ENCODE results near the gene KIAA0753. TPM values are rescaled to one million over a fixed set of nuclear protein-coding genes. Genes with fewer than 3 reads are reported as not detected.

The KIAA0753 gene
- total RNA-seq, 1 donor from 2014 or later = 20.0 TPM

DNA sequence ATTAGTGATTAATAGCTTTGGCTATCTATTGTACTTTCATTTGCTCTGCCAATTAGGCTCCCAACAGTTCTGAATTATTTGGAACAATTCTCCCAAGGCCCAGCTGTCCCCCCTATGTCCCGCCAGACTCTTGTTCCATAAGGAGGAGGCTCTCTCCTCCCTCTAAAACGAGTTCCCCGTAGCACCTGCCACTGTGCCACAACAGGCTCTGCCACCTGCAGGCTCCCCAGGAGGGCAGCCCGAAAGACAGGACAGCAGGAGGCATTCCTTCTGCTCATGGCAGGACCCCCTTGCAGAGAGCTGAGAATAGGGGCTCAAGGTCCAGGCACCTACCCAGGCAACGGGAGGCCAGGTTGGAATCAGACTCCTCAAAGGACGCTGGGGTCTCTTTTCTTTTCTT lies 93.2 kb downstream of the KIAA0753 start:
- DNase-seq = no peak

DNA sequence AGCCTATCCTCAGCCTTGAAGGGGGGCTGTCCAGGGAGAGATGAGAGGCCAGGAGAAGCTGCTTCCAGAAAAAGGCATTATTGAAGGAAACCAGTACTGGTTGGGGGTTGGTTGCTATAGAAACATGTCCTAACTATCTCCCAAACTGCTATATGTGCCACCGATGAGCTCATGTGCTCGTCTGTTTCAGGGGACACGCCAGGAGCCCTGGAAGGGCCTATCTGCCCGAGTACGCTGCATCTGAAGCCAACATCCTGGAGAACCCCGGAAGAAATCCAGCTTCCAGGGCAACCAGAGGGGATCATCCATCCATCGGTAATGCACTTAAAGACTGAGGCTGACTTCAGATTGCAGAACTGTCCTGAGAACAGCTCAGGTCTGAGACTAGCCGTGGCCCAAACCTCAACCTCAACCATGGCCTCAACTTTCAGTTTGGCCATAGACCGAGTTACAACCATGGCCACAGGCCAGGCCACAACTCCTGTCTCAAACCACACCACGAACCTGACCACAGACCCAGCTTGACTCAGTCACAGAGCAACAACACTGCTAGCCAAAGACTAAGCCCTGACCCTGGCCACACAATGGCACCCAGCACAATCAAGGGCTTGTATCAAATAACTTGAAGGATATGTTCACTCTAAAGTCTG lies 94.3 kb downstream of the KIAA0753 start:
- no peak for DNase-seq

DNA sequence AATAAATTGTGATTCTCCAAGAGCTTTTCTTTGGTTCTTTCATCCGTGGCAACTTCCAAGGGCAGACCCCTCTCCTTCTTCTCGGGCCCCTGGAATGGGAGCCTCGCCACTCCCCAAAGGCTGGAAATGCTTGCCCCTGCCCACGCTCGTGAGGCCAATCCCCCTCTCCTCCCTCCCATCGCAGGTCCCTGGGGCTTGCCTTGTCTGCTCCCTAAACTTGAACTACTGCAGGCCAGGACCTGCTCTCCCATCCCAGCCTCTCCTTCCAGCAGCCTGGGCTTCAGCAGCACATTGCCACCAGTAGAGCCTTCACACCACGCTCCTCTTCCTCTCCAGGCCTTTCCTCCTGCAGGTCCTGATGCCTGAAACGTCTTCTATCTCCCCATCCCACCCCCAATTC lies 95.2 kb downstream of the KIAA0753 start:
- no peak for DNase-seq

DNA sequence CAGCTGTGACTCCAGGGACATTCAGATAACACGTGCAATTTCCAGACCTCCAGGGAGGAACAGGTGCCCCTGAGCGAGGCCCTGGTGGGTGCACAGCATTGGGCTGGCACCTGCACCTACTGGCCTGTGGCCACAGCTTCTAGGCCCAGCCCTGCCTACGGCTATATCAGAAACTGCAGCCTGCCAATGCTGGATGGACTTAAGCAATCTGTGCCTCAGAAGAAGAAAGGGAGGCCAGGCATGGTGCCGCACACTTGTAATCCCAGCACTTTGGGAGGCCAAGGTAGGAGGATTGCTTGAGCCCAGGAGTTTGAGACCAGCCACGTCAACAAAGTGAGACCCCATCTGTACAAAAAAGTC lies 96.5 kb downstream of the KIAA0753 start:
- no peak for DNase-seq

DNA sequence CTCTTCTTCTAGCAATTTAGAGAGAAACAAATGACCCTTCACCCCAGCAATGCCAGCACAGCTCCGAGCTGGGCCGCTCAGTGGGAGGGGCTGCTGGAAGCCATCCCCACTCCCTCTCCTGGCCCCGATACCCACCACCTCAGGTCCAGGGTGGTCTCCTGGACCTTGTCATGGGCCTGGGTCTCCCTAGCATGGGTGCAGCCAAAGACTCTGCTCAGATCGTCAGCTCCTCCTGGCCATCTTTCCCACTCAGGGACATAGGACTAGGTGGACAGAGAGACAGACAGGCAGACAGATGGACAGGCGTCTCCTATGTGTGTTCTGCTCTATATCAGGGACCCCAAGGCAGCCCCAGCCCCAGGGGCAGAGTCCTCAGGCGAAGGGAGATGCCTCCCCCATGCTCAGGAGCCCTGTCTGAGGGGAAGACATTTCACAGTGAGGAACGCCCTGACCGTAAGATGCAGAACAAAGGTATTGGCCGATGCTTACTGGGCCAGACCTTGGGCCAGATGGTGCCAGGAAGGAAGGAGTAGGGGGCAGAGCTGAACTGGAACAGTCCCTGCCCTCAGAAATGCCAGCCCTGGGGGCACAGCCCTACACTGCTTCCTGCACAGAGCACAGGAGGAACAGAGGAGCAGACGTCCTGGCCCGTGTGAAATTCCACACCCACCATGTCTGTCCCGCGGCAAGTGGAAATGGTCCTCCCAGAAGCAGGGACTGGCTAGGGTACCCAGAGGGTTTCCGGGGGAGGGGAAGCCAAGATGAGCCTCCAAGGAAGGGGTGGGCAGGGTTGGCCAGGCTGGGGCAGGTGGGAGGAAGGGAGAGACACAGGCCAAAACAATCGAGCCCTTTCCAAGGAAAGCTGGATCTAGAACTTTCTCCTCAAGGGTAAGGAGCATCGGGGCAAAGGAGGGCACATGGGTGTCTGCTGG lies 97.2 kb downstream of the KIAA0753 start:
- DNase-seq = no peak

DNA sequence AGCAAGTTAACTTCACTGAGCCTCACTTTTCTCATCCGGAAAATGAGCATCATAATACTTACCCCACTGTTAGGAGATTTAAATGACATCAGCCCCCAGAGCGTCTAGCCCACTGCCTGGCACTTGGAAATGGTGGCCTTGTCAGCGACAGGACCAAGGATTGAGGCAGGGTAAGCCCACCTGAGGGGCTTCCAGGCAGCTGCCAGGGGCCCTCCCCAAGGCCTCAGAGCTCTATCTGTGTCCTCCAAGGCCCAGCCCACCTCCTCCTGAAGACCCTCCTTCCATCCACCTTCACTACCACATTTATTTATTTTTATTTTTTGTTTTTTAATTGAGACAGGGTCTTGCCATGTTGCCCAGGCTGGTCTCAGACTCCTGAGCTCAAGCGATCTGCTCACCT lies 97.9 kb downstream of the KIAA0753 start:
- DNase-seq = no peak

DNA sequence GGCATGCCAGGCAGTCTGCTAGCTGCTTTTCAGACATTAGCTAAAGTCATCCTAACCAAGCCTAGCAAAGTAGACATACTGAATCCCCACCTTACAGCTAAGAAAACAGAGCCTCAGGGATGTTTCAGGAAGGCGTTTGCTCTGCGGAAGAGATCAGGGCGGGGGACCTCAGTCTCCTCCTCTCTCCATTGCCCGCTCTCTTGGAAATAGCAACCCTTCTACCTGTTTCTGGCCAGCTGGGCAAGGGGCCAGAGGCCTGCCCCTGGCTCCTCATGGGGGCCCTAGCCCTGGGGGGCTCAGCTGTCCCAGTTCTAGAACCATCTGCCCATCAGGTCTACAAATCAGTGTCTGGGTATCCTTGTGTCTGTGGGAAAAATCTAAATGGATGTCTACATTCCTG lies 98.6 kb downstream of the KIAA0753 start:
- DNase-seq = no peak

DNA sequence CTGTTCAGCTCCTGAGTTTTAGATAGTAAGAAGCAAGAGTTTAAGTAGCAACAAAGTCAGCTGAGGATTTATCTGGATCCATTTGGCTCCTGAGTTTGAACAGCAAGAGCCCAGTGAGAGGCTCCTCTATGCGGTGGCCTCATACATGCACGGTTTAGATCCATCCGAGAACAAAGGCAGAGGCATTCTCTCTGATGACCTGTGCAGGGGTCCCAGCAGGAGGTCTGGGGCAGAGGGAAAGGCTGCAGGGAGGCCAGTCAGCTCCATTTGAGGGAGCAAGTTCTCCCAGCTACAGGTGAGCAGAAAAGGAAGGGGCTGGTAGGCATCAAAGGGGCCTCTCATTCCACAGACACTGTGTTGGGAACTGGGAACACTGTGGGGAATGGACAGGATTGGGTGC lies 100.6 kb downstream of the KIAA0753 start:
- DNase-seq = no peak

DNA sequence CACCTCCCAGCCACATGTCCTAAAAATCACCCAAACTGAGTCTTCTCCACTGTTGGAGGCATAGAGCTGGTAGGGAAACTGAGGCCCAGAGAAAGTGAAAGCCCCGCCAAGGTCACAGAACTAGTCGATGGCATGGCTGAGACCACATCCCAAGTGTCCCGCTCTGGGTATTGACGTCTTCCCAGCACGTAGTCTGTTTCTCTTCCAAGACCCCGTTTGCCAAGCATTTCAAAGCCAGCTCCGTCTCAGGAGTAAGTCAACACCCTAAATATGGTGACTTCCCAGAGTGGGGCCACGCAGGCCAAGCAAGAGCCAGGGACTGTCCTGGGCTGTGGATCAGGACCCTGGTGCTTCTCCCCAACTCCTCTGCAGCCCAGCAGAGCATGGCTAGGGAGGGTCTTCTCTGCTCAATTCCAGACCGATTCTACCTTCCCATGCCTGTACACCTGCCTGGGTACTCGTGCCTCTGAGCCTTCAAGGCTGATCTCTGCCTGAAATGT lies 103.9 kb downstream of the KIAA0753 start:
- DNase-seq = no peak

DNA sequence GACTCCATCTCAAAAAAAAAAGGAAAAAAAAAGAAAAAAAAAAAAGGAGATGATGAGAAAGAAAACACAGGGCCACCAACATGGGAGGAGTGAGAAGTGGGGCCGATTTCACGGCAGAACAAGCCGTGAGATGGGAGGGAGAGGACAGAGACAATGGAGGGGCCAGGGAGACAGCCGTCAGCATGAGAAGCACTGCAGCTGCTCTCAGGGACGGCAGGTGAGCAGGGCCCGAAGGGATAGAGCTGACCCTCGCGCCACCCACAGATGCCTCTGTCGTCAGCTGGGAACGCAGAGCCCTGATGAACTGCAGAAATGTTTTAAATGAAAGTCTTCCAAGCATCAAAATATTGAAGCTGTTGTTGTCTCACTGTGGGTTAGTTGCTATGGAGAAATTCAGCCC lies 104.5 kb downstream of the KIAA0753 start:
- DNase-seq = no peak

DNA sequence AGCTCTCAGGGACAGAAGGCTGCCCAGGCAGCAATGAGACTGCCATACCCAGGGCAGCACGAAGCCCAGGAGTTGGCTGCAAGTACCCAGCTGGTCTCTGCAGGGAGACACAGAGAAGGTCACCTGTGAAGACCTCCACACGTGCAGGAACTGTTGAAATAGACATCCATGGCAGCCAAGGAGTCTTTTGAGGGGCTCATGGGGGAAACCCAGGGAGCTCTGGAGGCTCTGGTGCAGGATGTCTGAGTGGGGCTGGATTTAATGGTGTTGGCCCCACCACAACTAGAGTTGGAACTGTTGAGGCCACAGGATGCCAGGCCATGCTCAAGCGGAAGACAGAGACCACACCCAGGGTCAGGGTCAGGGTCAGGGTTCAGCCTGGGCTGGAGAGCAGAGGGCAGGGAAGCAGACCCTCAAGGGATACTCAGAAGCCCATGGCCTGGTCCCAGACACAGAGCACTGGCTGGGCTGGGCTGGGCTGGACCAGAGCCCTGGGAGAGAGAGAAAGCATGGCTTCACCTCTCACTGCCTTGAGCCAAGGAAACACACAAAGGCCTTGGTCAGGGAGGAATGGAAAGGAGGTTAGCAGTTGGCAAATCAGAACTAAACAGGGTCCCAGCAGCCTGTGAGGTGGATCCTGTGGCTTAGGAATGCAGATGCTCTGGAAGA lies 105.5 kb downstream of the KIAA0753 start:
- DNase-seq = no peak

DNA sequence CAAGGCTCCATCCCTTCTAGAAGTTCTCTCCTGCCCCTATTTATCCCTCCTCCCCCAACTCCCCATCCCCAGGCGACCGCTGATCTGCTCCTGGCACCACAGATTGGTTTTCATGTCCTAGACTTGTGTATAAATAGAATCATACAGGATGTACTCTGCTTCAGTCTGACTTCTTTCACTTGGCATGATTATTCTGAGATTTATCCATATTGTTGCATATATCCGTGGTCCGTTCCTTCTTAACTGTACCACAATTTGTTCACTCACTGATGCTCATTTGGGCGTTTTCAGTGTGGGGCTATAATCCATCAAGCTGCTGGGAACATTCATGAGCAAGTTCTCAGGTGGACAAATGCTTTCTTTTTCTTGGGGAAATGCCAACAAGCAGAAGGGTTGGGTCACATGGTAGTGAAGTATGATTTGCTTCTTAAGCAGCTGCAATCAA lies 108.0 kb downstream of the KIAA0753 start:
- no peak for DNase-seq

DNA sequence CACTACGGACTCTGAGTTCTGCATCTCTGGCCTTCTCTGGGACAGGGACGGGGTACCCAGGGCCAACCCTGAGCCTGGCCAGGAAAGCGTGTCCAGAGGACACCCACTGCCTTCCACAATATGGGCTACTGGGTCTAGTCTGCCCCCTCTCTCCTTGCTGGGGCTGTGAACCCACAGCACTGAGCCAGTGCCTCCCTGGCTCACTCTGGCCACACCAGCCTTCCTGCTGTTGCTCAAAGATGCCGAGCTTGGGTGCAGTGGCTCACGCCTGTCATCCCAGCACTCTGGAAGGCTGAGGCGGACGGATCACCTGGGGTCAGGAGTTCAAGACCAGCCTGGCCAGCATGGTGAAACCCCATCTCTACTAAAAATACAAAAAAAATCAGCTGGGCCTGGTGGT lies 108.9 kb downstream of the KIAA0753 start:
- DNase-seq = no peak

DNA sequence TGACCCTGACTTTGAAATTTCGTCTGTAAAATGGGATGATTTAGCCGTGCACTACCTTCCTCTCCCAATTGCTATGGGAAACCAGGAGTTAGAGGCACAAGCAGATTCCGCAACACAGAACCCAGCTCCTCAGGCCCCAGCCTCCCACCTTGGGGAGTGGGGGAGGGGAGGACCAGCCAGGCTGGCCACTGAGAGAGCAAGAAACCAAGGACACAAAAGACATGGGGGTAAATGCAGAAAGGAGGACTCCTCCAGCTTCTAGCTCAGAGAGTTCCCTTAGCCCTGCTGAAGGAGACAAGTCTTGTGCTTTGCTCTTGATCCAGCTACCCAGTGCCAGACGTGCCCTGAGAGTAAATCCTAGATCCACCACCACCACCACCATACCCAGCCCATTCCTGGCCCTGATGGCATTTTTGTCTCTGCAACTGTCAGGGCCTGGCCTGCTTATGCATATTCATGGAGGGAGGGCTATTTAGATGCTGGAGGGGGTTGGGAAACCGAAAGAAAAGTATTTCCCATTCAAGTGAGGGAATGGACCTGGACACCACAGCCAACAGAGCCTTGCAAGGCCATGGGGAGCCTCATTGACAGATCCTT lies 110.1 kb downstream of the KIAA0753 start:
- no peak for DNase-seq

DNA sequence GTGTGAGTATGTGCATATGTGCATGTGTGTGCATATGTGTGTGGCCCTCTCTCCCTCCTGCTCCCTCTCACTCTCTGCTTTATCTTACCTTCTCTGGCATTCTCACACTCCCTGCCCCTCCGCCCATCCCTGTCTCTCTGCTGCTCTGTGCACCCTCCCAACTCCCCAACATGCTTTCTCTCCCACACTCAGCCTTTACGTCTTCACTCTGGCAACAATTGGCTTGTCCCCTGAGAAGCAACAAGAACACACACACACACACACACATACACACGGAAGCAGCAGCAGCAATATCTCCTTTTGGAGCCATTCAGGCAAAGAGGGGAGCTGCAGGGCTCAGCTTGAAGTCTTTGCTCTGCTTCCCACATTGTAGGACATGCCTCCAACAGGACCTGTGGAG lies 112.0 kb downstream of the KIAA0753 start:
- no peak for DNase-seq

Small RNA genes within 50 kb of the gene (small RNA-seq; reads per million reads assigned to genes)
- gene MIR4520-1 (ENCODE audit: low replicate concordance) (not detected), gene RNA5SP435 (ENCODE audit: low replicate concordance) (not detected)

Other genes with a start within 250 kb of the KIAA0753 start
- 0.10 TPM for gene AIPL1, start 205.6 kb downstream of the KIAA0753 start, total RNA-seq
- 9.0 TPM for gene PIMREG, start 196.3 kb downstream of the KIAA0753 start, total RNA-seq
- 6.0 TPM for gene PITPNM3, start 84.2 kb downstream of the KIAA0753 start, total RNA-seq
- gene TXNDC17, start 349 bp upstream of the KIAA0753 start, total RNA-seq = 25.2 TPM
- 7.4 TPM for gene MED31, start 10.9 kb upstream of the KIAA0753 start, total RNA-seq
- 0.89 TPM for gene C17orf100, start 11.1 kb upstream of the KIAA0753 start, total RNA-seq
- gene SLC13A5, start 72.7 kb upstream of the KIAA0753 start, total RNA-seq = not detected
- gene XAF1, start 115.3 kb upstream of the KIAA0753 start, total RNA-seq = 19.4 TPM
- gene FBXO39, start 135.5 kb upstream of the KIAA0753 start, total RNA-seq = 0.30 TPM
- gene TEKT1, start 191.0 kb upstream of the KIAA0753 start, total RNA-seq = 0.10 TPM